ENCODE measurements around the gene HMOX2. TPM values are rescaled to one million over a fixed set of nuclear protein-coding genes. Genes with fewer than 3 reads are reported as not detected.

The HMOX2 gene
- total RNA-seq, 1 experiment from 2014 or later: 42.6 TPM

GRCh38 chr16:4532238-4532637, 56.0 kb downstream of the HMOX2 start:
- H3K9me3 Mint-ChIP-seq: no peaks in the 10 kb centered on the region
- POLR2A ChIA-PET: no interaction called here
- no peak for ATAC-seq

More at GRCh38 chr16:4532238-4532637, 56.0 kb downstream of the HMOX2 start:
- no peak for DNase-seq (ENCODE audit: low spot score)
- Mint-ChIP-seq H3K27ac (no peak overlapping the region), H3K4me1 (peaks cover 50% of the 10 kb centered on the region), H3K36me3 (peaks cover 31% of the 10 kb centered on the region), H3K4me3 (no peak overlapping the region), H3K27me3 (ENCODE audit: low read depth) (no peaks in the 10 kb centered on the region)
- CTCF ChIA-PET: interaction anchor here (1.1 to 1.6 kb wide), 2 partner anchors 17 to 53 kb away, joined by 3 to 4 read pairs; no protein-coding TSS in a partner anchor
- TF ChIP-seq, protein P1, sequence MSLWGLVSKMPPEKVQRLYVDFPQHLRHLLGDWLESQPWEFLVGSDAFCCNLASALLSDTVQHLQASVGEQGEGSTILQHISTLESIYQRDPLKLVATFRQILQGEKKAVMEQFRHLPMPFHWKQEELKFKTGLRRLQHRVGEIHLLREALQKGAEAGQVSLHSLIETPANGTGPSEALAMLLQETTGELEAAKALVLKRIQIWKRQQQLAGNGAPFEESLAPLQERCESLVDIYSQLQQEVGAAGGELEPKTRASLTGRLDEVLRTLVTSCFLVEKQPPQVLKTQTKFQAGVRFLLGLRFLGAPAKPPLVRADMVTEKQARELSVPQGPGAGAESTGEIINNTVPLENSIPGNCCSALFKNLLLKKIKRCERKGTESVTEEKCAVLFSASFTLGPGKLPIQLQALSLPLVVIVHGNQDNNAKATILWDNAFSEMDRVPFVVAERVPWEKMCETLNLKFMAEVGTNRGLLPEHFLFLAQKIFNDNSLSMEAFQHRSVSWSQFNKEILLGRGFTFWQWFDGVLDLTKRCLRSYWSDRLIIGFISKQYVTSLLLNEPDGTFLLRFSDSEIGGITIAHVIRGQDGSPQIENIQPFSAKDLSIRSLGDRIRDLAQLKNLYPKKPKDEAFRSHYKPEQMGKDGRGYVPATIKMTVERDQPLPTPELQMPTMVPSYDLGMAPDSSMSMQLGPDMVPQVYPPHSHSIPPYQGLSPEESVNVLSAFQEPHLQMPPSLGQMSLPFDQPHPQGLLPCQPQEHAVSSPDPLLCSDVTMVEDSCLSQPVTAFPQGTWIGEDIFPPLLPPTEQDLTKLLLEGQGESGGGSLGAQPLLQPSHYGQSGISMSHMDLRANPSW (CRISPR knock-in tag; conservative IDR thresholded peaks at IDR 0.05; ENCODE audit: low read depth): no peak
- TF ChIP-seq E2F4 (CRISPR knock-in tag; IDR thresholded peaks at IDR 0.05; ENCODE audit: borderline replicate concordance, low read depth) (no peak), MYBL2 (CRISPR knock-in tag; IDR thresholded peaks at IDR 0.05) (no peak), ELF4 (CRISPR knock-in tag; IDR thresholded peaks at IDR 0.05; ENCODE audit: low read depth) (no peak), ZSCAN18 (CRISPR knock-in tag; IDR thresholded peaks at IDR 0.05) (no peak), ERG (CRISPR knock-in tag; IDR thresholded peaks at IDR 0.05) (no peak), CREM (CRISPR knock-in tag; IDR thresholded peaks at IDR 0.05) (no peak)
- TF ChIP-seq, protein P2, sequence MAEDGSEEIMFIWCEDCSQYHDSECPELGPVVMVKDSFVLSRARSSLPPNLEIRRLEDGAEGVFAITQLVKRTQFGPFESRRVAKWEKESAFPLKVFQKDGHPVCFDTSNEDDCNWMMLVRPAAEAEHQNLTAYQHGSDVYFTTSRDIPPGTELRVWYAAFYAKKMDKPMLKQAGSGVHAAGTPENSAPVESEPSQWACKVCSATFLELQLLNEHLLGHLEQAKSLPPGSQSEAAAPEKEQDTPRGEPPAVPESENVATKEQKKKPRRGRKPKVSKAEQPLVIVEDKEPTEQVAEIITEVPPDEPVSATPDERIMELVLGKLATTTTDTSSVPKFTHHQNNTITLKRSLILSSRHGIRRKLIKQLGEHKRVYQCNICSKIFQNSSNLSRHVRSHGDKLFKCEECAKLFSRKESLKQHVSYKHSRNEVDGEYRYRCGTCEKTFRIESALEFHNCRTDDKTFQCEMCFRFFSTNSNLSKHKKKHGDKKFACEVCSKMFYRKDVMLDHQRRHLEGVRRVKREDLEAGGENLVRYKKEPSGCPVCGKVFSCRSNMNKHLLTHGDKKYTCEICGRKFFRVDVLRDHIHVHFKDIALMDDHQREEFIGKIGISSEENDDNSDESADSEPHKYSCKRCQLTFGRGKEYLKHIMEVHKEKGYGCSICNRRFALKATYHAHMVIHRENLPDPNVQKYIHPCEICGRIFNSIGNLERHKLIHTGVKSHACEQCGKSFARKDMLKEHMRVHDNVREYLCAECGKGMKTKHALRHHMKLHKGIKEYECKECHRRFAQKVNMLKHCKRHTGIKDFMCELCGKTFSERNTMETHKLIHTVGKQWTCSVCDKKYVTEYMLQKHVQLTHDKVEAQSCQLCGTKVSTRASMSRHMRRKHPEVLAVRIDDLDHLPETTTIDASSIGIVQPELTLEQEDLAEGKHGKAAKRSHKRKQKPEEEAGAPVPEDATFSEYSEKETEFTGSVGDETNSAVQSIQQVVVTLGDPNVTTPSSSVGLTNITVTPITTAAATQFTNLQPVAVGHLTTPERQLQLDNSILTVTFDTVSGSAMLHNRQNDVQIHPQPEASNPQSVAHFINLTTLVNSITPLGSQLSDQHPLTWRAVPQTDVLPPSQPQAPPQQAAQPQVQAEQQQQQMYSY (CRISPR knock-in tag; IDR thresholded peaks at IDR 0.05): no peak
- TF ChIP-seq, protein P3, sequence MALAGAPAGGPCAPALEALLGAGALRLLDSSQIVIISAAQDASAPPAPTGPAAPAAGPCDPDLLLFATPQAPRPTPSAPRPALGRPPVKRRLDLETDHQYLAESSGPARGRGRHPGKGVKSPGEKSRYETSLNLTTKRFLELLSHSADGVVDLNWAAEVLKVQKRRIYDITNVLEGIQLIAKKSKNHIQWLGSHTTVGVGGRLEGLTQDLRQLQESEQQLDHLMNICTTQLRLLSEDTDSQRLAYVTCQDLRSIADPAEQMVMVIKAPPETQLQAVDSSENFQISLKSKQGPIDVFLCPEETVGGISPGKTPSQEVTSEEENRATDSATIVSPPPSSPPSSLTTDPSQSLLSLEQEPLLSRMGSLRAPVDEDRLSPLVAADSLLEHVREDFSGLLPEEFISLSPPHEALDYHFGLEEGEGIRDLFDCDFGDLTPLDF (CRISPR knock-in tag; IDR thresholded peaks at IDR 0.05): no peak

Measured in WTC11 (cell line).